ENCODE data around the gene NEK11. TPM values are rescaled to one million over a fixed set of nuclear protein-coding genes. Genes with fewer than 3 reads are reported as not detected.

Gene NEK11
- total RNA-seq, 4 donors from 2014 or later: 14.8 to 34.0 (median 28.2) TPM

- 85 to 88% methylated on average over 1 of the region's 1 CpG for WGBS, 2 donors
Observed at GRCh38 chr3:131167867-131168266, 141.2 kb downstream of the NEK11 start.

DNA sequence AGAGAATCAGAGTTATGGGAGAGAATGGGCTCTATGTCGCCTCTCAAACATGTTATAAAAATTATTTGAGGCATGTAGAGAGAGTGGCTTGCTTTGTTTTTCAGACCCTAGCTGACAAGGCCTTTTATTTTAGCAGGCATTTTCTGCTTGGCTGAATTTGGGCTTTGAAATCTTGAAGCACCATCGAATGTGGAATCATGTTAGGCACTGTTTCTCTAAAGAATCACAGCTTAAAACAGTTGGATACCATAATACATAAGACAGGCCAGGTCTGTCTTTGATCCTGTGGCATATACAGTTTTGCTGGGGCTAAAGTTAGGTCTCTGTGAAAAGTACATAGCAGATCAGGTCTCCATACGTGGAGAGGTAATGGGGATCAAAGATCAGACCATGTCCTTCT is 142.7 kb downstream of the NEK11 start:
- WGBS, 2 donors: 46 to 58% methylated on average over 3 of the region's 3 CpGs
- Histone ChIP-seq H3K36me3 (no peaks in the 10 kb centered on the region), H3K4me3 (replicated peaks in 1 of 3) (no peak overlapping the region), H3K27me3 (no peaks in the 10 kb centered on the region), H3K9me3 (no peaks in the 10 kb centered on the region), H3K4me1 (no peaks in the 10 kb centered on the region), H3K27ac (no peak overlapping the region)
- TF ChIP-seq, protein P1, sequence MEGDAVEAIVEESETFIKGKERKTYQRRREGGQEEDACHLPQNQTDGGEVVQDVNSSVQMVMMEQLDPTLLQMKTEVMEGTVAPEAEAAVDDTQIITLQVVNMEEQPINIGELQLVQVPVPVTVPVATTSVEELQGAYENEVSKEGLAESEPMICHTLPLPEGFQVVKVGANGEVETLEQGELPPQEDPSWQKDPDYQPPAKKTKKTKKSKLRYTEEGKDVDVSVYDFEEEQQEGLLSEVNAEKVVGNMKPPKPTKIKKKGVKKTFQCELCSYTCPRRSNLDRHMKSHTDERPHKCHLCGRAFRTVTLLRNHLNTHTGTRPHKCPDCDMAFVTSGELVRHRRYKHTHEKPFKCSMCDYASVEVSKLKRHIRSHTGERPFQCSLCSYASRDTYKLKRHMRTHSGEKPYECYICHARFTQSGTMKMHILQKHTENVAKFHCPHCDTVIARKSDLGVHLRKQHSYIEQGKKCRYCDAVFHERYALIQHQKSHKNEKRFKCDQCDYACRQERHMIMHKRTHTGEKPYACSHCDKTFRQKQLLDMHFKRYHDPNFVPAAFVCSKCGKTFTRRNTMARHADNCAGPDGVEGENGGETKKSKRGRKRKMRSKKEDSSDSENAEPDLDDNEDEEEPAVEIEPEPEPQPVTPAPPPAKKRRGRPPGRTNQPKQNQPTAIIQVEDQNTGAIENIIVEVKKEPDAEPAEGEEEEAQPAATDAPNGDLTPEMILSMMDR (IDR thresholded peaks at IDR 0.05): no peak
- no peak for TF ChIP-seq POLR2A (IDR thresholded peaks at IDR 0.05)
- no peak for DNase-seq
- intact Hi-C loops (cut with DNase I): no loop called here

More at GRCh38 chr3:131167867-131168266, 141.2 kb downstream of the NEK11 start:
- intact Hi-C loops (cut with DNase I): no loop called here
- no peak for TF ChIP-seq POLR2A (IDR thresholded peaks at IDR 0.05)
- TF ChIP-seq, protein P1 (IDR thresholded peaks at IDR 0.05): no peak
- peak in 1 of 2 donors; percentile 9 for DNase-seq
- Histone ChIP-seq H3K4me1 (no peaks in the 10 kb centered on the region), H3K27me3 (no peaks in the 10 kb centered on the region), H3K27ac (no peak overlapping the region), H3K9me3 (no peaks in the 10 kb centered on the region), H3K4me3 (replicated peaks in 1 of 3) (no peak overlapping the region), H3K36me3 (no peaks in the 10 kb centered on the region)

DNA sequence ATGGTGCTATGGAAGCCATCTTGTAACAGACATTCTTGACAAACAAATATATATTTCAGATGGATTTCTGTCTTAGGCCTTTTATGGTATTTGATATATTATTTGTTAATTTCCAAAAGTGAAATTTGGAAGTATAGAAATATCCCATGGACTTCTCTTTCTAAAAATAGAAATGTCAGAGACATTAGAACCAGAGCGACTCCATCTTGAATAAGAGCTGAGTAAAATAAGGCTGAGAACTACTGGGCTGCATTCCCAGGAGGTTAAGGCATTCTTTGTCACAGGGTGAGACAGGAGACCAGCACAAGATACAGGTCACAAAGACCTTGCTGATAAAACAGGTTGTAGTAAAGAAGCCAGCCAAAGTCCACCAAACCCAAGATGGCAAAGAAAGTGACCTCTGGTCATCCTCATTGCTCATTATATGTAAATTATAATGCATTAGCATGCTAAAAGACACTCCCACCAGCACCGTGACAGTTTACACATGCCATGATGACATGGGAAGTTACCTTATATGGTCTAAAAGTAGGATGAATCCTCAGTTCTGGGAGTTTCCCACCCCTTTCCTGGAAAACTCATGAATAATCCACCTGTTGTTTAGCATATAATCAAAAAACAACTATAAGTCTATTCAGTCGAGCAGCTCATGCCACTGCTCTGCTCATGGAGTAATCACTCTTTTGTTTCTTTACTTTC is 146.0 kb downstream of the NEK11 start:
- TF ChIP-seq, protein P1 (IDR thresholded peaks at IDR 0.05): no peak
- TF ChIP-seq POLR2A (IDR thresholded peaks at IDR 0.05): no peak
- H3K4me3 ChIP-seq (replicated peaks in 1 of 3): no peak overlapping the region
- H3K27me3 ChIP-seq: no peaks in the 10 kb centered on the region
- 93 to 95% methylated on average over 3 of the region's 3 CpGs for WGBS, 2 donors
- no peaks in the 10 kb centered on the region for H3K4me1 ChIP-seq
- intact Hi-C loops (cut with DNase I): no loop called here
- DNase-seq: no peak
- H3K27ac ChIP-seq: no peak overlapping the region
- no peaks in the 10 kb centered on the region for H3K9me3 ChIP-seq
- H3K36me3 ChIP-seq: no peaks in the 10 kb centered on the region

DNA sequence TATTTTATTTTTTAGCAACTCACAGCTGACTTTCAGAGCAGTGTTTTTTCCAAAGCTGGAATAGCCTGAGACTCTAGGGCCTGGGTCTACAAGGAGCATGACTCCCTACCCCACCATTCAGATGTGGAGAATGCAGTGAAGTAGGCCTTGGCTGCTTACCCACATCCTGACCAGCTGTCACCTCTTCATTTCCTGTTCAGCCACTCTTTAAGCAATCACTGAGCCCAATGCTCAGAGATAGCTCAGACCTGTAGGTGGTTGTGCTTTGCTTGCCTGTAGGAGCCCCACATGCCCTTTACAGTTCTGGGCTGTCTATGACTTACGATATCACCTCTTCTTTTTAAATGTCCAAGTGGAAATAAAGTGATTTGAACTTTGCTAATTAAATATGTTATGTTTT is 148.1 kb downstream of the NEK11 start:
- intact Hi-C loops (cut with DNase I): no loop called here
- no peak overlapping the region for H3K4me3 ChIP-seq (replicated peaks in 1 of 3)
- H3K4me1 ChIP-seq: no peaks in the 10 kb centered on the region
- DNase-seq: no peak
- no peak for TF ChIP-seq POLR2A (IDR thresholded peaks at IDR 0.05)
- TF ChIP-seq, protein P1 (IDR thresholded peaks at IDR 0.05): no peak
- H3K27ac ChIP-seq: no peak overlapping the region
- no peaks in the 10 kb centered on the region for H3K36me3 ChIP-seq
- 84 to 97% methylated on average over 1 of the region's 1 CpG for WGBS, 2 donors
- no peaks in the 10 kb centered on the region for H3K27me3 ChIP-seq
- no peaks in the 10 kb centered on the region for H3K9me3 ChIP-seq

GRCh38 chr3:131178710-131179375 is 152.2 kb downstream of the NEK11 start:
- H3K4me3 ChIP-seq (replicated peaks in 1 of 3): no peak overlapping the region
- no peaks in the 10 kb centered on the region for H3K9me3 ChIP-seq
- H3K27me3 ChIP-seq: no peaks in the 10 kb centered on the region
- no peak for TF ChIP-seq POLR2A (IDR thresholded peaks at IDR 0.05)
- TF ChIP-seq, protein P1 (IDR thresholded peaks at IDR 0.05): no peak
- DNase-seq: no peak
- 90 to 91% methylated on average over 6 of the region's 6 CpGs for WGBS, 2 donors
- H3K36me3 ChIP-seq: no peaks in the 10 kb centered on the region
- H3K27ac ChIP-seq: no peak overlapping the region
- H3K4me1 ChIP-seq: no peaks in the 10 kb centered on the region
- intact Hi-C loops (cut with DNase I): no loop called here

Measured in thyroid gland (tissue), 4 donors.